ENCODE data around the gene BLOC1S5.

Gene BLOC1S5

DNA sequence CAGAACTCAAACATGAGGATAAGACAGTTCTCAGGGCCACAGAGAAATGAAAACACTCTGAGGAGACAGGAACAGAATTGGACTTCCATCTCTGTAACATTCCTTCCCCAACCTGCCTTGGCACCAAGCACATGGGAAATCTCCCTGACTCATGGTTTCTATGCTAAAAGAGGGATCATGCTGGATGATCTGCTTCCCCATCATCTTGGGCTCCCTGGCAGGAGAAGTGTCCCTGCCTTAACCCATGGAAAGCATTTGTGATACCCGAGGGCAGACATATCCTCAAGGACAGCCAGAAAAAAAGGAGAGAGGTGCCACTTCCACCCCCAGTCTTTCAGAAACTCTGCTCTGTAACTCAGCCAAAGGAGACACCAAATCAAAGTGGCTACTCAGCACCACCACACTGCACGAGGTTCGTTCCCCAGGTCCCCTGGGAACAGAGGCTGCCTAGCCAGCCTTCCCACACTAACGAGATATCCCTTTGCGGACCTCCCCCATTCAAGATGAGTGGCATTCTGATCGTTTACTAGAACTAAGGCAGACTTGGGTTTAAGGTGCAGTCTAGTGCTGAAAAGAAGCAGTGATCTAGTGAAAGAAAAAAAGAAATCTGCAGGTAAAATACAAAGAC, 34.8 kb downstream of the BLOC1S5 start:
- Histone ChIP-seq H3K9me3 (ENCODE audit: low read length) (no peaks in the 10 kb centered on the region), H3K27me3 (ENCODE audit: control insufficient read depth in 1 of 2, insufficient read depth in 2 of 2, low read length in 2 of 2) (no peaks in the 10 kb centered on the region), H3K4me1 (ENCODE audit: insufficient read depth, low read length) (no peaks in the 10 kb centered on the region), H3K9ac (ENCODE audit: low read length) (no peak overlapping the region), H3K4me3 (ENCODE audit: low read depth in 1 of 2, low read length in 2 of 2) (no peak overlapping the region), H3K27ac (ENCODE audit: low read depth, low read length) (no peak overlapping the region), H3K36me3 (ENCODE audit: insufficient read depth, low read length) (peaks cover 12% of the 10 kb centered on the region)

DNA sequence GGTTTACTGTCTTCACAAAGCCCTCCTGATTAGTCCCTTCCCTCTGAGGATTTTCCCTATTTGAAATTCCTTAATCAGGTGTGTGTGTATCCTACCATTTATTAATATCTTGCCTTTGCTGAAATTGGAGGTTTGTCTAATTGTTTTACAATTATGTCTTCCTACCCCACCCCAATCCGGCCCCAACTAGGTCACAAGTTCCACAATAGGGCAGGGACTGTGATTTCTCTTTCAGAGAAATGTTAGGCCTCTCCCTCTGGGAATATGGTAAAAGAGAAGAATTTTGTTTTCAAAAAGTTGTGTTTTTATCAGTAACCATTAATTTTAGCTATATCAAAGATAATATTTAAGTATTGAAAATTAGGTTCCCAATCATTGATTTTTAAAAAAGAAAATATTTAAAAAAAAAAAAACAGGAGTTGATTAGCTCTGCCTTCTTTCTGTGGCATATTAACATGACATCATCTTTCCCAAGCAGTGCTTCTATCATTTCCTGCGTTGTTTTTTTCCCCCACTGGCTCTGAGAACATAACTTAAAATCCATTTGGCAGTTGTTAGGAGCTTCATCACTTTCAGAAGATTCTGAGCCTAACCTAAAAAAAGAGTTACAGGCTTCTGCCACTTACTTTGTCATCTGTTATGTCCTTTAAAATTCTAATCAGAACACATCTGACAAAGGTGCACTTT, 36.1 kb downstream of the BLOC1S5 start:
- H3K9ac ChIP-seq (ENCODE audit: low read length) = no peak overlapping the region
- H3K4me1 ChIP-seq (ENCODE audit: insufficient read depth, low read length) = no peaks in the 10 kb centered on the region
- no peak overlapping the region for H3K27ac ChIP-seq (ENCODE audit: low read depth, low read length)
- H3K4me3 ChIP-seq (ENCODE audit: low read depth in 1 of 2, low read length in 2 of 2) = no peak overlapping the region
- H3K27me3 ChIP-seq (ENCODE audit: control insufficient read depth in 1 of 2, insufficient read depth in 2 of 2, low read length in 2 of 2) = no peaks in the 10 kb centered on the region
- no peaks in the 10 kb centered on the region for H3K9me3 ChIP-seq (ENCODE audit: low read length)
- peaks cover 12% of the 10 kb centered on the region for H3K36me3 ChIP-seq (ENCODE audit: insufficient read depth, low read length)

DNA sequence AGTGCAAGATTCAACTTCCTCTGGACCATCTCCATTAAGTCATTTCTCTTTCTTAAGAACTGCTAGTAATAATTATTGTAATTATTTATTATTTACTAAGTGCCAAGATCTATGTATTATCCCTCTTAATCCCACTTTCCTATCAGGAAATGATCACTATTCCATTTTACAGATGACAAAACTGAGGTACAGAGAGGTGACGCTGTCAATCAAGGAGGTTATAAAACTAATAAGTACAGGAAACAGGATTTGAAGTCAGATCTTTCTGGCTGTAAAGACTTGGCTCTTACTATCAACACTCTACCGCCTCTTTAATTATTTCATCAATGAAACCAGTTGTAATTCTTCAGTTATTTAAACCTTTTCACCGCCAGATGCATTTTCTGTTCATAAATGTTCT, 37.4 kb downstream of the BLOC1S5 start:
- Histone ChIP-seq H3K9me3 (ENCODE audit: low read length) (no peaks in the 10 kb centered on the region), H3K9ac (ENCODE audit: low read length) (no peak overlapping the region), H3K4me3 (ENCODE audit: low read depth in 1 of 2, low read length in 2 of 2) (no peak overlapping the region), H3K27me3 (ENCODE audit: control insufficient read depth in 1 of 2, insufficient read depth in 2 of 2, low read length in 2 of 2) (no peaks in the 10 kb centered on the region), H3K4me1 (ENCODE audit: insufficient read depth, low read length) (no peaks in the 10 kb centered on the region), H3K27ac (ENCODE audit: low read depth, low read length) (no peak overlapping the region), H3K36me3 (ENCODE audit: insufficient read depth, low read length) (peaks cover 12% of the 10 kb centered on the region)

DNA sequence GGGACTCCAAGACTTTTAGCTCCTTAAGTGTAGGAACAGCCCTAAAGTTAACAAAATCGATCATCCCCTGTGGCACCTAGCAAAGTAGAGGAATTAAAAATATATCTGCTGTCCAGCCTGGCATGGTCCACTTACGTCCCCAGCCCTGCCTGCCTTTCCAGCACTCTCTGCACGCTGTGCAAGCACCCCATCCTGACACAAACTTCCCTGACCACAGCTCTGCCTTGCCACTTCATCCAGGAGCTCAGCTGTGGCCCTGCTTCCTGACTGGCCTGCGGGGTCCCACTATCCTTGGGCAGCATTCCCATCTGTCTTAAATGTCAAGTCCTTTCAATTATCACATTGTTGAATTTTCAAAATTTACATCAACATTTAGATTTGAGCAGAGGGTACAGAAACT, 39.0 kb downstream of the BLOC1S5 start:
- H3K4me3 ChIP-seq (ENCODE audit: low read depth in 1 of 2, low read length in 2 of 2) = no peak overlapping the region
- H3K9ac ChIP-seq (ENCODE audit: low read length) = no peak overlapping the region
- no peaks in the 10 kb centered on the region for H3K4me1 ChIP-seq (ENCODE audit: insufficient read depth, low read length)
- no peak overlapping the region for H3K27ac ChIP-seq (ENCODE audit: low read depth, low read length)
- H3K36me3 ChIP-seq (ENCODE audit: insufficient read depth, low read length) = peaks cover 12% of the 10 kb centered on the region
- no peaks in the 10 kb centered on the region for H3K9me3 ChIP-seq (ENCODE audit: low read length)
- H3K27me3 ChIP-seq (ENCODE audit: control insufficient read depth in 1 of 2, insufficient read depth in 2 of 2, low read length in 2 of 2) = no peaks in the 10 kb centered on the region

DNA sequence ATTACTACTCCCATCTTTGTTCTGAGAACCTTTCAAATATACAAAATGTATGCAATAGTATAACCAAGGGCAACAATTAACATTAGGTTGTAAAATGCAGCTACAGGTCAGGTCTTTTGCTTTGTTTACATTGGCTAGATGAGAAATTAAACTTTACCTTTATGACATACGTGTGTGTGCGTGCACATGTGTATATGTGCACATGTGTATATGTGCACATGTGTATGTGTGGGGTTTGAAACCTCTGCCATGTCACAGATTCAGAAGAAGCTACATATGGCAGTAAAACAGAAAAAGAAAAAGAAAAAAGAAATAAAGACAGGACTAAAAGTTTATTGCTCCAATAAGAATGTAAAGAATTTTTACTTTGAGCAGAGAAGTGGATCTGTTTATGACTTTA, 40.6 kb downstream of the BLOC1S5 start:
- H3K9ac ChIP-seq (ENCODE audit: low read length) = no peak overlapping the region
- H3K27ac ChIP-seq (ENCODE audit: low read depth, low read length) = no peak overlapping the region
- peaks cover 12% of the 10 kb centered on the region for H3K36me3 ChIP-seq (ENCODE audit: insufficient read depth, low read length)
- H3K9me3 ChIP-seq (ENCODE audit: low read length) = no peaks in the 10 kb centered on the region
- no peaks in the 10 kb centered on the region for H3K27me3 ChIP-seq (ENCODE audit: control insufficient read depth in 1 of 2, insufficient read depth in 2 of 2, low read length in 2 of 2)
- no peaks in the 10 kb centered on the region for H3K4me1 ChIP-seq (ENCODE audit: insufficient read depth, low read length)
- no peak overlapping the region for H3K4me3 ChIP-seq (ENCODE audit: low read depth in 1 of 2, low read length in 2 of 2)

DNA sequence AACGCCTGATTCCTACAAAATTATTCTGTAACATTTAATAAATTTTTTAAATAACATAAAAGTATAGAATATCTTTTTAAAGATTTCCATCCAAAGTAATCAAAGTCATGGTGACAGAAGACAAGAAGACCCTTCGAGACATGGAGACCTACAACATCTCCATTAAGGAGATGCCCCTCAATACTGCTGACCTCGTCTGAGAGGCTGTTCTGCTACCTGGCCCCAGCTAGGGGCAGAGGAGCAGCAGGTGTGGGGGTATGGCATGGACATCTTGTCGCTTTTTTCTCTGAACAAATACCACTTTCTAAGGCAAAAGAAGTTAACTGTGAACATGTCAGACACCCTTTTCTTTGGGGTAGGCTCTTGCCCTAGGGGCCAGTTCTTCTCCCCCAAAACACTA, 44.1 kb downstream of the BLOC1S5 start:
- peaks cover 4% of the 10 kb centered on the region for H3K36me3 ChIP-seq (ENCODE audit: insufficient read depth, low read length)
- no peak overlapping the region for H3K4me3 ChIP-seq (ENCODE audit: low read depth in 1 of 2, low read length in 2 of 2)
- no peaks in the 10 kb centered on the region for H3K4me1 ChIP-seq (ENCODE audit: insufficient read depth, low read length)
- H3K9me3 ChIP-seq (ENCODE audit: low read length) = no peaks in the 10 kb centered on the region
- H3K27ac ChIP-seq (ENCODE audit: low read depth, low read length) = no peak overlapping the region
- H3K27me3 ChIP-seq (ENCODE audit: control insufficient read depth in 1 of 2, insufficient read depth in 2 of 2, low read length in 2 of 2) = no peaks in the 10 kb centered on the region
- H3K9ac ChIP-seq (ENCODE audit: low read length) = no peak overlapping the region

DNA sequence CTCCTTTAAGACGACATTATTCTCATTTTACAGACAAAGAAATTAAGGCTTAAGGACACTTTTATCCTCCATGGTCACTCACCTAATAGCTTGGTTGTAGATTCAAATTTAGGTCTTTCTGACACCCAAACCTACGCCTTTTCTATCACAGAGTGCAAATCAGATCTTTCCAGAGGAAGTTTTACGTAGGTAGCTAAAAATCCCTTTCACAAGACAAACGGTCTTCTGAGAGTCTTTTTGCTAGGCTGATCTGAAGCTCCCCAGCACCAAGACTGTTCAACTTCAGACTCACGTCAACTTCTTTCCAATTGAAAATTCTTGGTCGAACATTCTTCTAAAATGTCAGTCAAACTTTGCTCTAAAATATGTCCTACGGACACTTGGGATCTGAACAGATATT, 46.5 kb downstream of the BLOC1S5 start:
- H3K9ac ChIP-seq (ENCODE audit: low read length) = no peak overlapping the region
- no peak overlapping the region for H3K4me3 ChIP-seq (ENCODE audit: low read depth in 1 of 2, low read length in 2 of 2)

DNA sequence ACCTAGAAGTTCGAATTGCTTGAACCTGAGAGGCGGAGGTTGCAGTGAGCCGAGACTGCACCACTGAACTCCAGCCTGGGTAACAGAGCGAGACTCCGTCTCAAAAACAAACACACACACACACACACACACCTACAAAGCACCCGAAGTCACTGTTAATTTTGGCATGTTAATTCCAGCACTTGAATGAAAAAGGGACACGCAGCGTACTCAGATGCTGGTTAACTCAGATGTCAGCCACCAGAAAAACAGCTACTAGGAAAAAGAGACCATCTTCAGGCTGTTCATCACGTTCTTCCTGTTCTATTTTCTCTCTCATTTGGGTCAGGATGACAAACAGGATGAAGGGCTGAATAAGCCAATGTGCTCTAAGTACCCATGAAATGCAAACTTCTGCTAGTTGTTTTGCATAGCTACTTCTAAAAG, 46.9 kb downstream of the BLOC1S5 start:
- no peaks in the 10 kb centered on the region for H3K4me1 ChIP-seq (ENCODE audit: insufficient read depth, low read length)
- H3K27me3 ChIP-seq (ENCODE audit: control insufficient read depth in 1 of 2, insufficient read depth in 2 of 2, low read length in 2 of 2) = no peaks in the 10 kb centered on the region
- no peaks in the 10 kb centered on the region for H3K9me3 ChIP-seq (ENCODE audit: low read length)
- H3K27ac ChIP-seq (ENCODE audit: low read depth, low read length) = no peak overlapping the region
- H3K36me3 ChIP-seq (ENCODE audit: insufficient read depth, low read length) = peaks cover 9% of the 10 kb centered on the region
- H3K4me3 ChIP-seq (ENCODE audit: low read depth in 1 of 2, low read length in 2 of 2) = no peak overlapping the region
- H3K9ac ChIP-seq (ENCODE audit: low read length) = no peak overlapping the region

More for the DNA sequence above, 46.5 kb downstream of the BLOC1S5 start:
- no peaks in the 10 kb centered on the region for H3K4me1 ChIP-seq (ENCODE audit: insufficient read depth, low read length)
- no peaks in the 10 kb centered on the region for H3K9me3 ChIP-seq (ENCODE audit: low read length)
- H3K27ac ChIP-seq (ENCODE audit: low read depth, low read length) = no peak overlapping the region
- peaks cover 9% of the 10 kb centered on the region for H3K36me3 ChIP-seq (ENCODE audit: insufficient read depth, low read length)
- no peaks in the 10 kb centered on the region for H3K27me3 ChIP-seq (ENCODE audit: control insufficient read depth in 1 of 2, insufficient read depth in 2 of 2, low read length in 2 of 2)

DNA sequence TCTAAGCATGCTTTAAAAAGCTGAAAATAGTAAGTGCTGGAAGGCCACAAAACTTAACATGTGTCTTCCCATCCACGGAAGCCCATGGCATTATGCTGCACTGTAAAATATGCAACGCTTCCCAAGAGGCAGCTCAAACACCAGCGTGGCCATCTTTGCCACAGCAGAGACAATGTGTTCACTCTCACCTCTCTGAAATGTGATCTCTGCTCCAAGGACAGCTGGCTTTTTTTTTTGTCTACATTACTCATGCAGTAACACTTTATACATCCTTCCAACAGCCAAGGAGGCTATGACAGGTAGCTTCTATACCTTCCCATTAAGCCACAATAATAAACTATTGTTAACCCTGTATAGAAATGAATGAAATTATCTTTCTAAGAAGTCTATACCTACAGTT, 49.2 kb downstream of the BLOC1S5 start:
- H3K27me3 ChIP-seq (ENCODE audit: control insufficient read depth in 1 of 2, insufficient read depth in 2 of 2, low read length in 2 of 2) = no peaks in the 10 kb centered on the region
- no peak overlapping the region for H3K9ac ChIP-seq (ENCODE audit: low read length)
- H3K4me3 ChIP-seq (ENCODE audit: low read depth in 1 of 2, low read length in 2 of 2) = no peak overlapping the region
- no peaks in the 10 kb centered on the region for H3K4me1 ChIP-seq (ENCODE audit: insufficient read depth, low read length)
- H3K9me3 ChIP-seq (ENCODE audit: low read length) = no peaks in the 10 kb centered on the region
- H3K27ac ChIP-seq (ENCODE audit: low read depth, low read length) = no peak overlapping the region
- H3K36me3 ChIP-seq (ENCODE audit: insufficient read depth, low read length) = peaks cover 9% of the 10 kb centered on the region

DNA sequence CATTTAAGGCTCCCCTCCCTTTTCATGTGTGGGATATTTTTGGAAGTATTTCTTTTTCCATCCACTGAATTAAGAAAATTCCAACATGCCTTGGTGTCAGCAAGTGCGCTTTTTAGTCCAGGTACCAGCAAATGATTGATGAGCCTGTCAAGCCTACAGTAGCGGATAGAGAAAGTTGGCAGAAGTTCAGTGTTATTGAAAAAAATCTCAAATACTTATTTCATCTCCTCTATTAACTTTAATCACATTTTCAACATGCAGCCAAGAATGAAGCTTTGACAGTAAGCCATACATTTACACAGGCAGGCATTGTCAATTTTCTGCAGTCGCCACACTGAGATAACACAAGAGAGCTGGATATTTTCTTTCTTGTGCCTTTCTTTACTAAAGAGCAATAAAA, 50.4 kb downstream of the BLOC1S5 start:
- H3K9me3 ChIP-seq (ENCODE audit: low read length) = no peaks in the 10 kb centered on the region
- H3K36me3 ChIP-seq (ENCODE audit: insufficient read depth, low read length) = peaks cover 9% of the 10 kb centered on the region
- H3K9ac ChIP-seq (ENCODE audit: low read length) = no peak overlapping the region
- no peak overlapping the region for H3K27ac ChIP-seq (ENCODE audit: low read depth, low read length)
- H3K4me1 ChIP-seq (ENCODE audit: insufficient read depth, low read length) = no peaks in the 10 kb centered on the region
- no peak overlapping the region for H3K4me3 ChIP-seq (ENCODE audit: low read depth in 1 of 2, low read length in 2 of 2)
- no peaks in the 10 kb centered on the region for H3K27me3 ChIP-seq (ENCODE audit: control insufficient read depth in 1 of 2, insufficient read depth in 2 of 2, low read length in 2 of 2)

DNA sequence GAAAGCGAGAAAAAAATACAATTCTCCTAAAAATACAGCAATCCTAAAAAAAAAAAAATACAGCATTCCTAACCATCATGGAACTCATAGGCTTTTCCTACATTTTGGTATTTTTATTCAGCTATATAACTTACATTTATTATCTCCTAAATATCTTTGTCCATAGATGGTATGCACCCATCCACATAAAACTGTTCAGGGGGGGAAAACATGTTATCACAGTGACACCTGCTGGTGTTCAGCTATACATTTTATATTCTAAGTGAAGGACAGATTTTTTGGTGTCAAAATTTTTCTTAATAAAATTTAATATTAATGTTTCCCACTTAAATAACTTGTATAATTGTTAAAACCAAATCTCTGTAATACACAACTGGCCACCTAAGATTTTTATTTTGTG, 58.0 kb downstream of the BLOC1S5 start:
- Histone ChIP-seq H3K27me3 (ENCODE audit: control insufficient read depth in 1 of 2, insufficient read depth in 2 of 2, low read length in 2 of 2) (no peaks in the 10 kb centered on the region), H3K4me1 (ENCODE audit: insufficient read depth, low read length) (no peaks in the 10 kb centered on the region), H3K36me3 (ENCODE audit: insufficient read depth, low read length) (no peaks in the 10 kb centered on the region), H3K9me3 (ENCODE audit: low read length) (no peaks in the 10 kb centered on the region), H3K4me3 (ENCODE audit: low read depth in 1 of 2, low read length in 2 of 2) (no peak overlapping the region), H3K9ac (ENCODE audit: low read length) (no peak overlapping the region), H3K27ac (ENCODE audit: low read depth, low read length) (no peak overlapping the region)

DNA sequence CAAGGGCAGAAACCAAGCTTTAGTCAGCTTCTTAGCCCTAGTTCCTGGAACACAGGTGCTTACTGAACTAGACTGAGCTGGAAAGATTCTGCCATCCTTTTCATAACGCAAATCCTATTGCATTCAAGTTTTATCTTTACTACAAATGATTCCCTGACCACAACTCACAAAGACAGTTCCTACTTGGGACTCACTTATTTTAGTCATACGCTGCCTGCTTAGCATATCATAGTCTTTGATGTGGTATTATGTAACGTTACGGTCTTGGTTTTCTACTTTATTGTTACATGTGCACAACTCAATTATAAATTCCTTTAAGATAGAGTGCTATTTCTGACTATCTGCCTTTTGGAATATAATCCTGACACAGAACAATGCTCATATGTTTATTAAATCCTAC, 59.1 kb downstream of the BLOC1S5 start:
- no peaks in the 10 kb centered on the region for H3K4me1 ChIP-seq (ENCODE audit: insufficient read depth, low read length)
- no peak overlapping the region for H3K27ac ChIP-seq (ENCODE audit: low read depth, low read length)
- H3K27me3 ChIP-seq (ENCODE audit: control insufficient read depth in 1 of 2, insufficient read depth in 2 of 2, low read length in 2 of 2) = no peaks in the 10 kb centered on the region
- no peaks in the 10 kb centered on the region for H3K36me3 ChIP-seq (ENCODE audit: insufficient read depth, low read length)
- no peak overlapping the region for H3K4me3 ChIP-seq (ENCODE audit: low read depth in 1 of 2, low read length in 2 of 2)
- H3K9ac ChIP-seq (ENCODE audit: low read length) = no peak overlapping the region
- H3K9me3 ChIP-seq (ENCODE audit: low read length) = no peaks in the 10 kb centered on the region

Data from muscle layer of colon (tissue), 2 donors.